Bone marrow (tissue), 2 donors: Measurements from ENCODE around the gene CEP112.

Experiments used
- DNase-seq, 2 donors: peaks; one replicate each; lab custom pipeline; 2025; lab: John Stamatoyannopoulos, UW

The CEP112 gene

DNA sequence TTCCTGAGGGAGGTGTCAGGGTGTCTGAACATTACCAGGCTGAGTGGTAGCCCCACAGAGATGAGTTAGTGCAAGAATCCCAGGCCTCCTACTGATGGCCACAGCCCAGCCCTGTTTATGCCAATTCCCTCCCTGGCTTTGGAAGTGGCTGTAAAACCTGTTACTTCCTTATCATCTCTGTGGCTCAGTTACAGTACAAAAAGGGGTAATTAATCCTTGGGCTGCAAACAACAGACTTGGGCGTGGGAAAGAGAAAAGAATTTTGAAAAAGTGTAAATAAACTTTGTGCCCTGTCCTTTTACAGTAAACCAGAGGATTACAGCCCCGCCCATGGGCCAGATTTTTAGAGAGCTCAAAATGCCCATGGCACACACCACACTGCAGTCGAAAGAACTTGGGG, 557.4 kb downstream of the CEP112 start:
- DNase-seq = no peak

DNA sequence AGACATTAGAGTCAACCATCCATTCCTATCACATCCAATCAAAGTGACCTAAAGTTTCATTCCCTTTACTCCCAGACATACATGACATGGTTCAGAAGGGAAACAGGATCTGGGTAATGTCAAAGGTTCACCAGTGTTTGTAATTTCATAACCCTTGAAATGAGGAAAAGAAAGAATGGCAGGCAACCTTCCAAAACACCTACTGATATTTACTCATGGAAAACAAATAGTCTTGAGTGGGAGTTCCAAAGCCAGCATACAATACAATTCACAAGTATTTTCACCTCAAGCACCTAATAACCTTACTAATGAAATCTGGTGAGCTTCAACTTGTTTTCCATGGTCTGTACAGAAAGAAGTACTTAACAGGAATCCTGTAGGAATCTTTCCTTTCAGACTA, 557.9 kb downstream of the CEP112 start:
- no peak for DNase-seq

- DNase-seq = no peak
These were observed 558.6 kb downstream of the CEP112 start for GRCh38 chr17:65633146-65633881.

DNA sequence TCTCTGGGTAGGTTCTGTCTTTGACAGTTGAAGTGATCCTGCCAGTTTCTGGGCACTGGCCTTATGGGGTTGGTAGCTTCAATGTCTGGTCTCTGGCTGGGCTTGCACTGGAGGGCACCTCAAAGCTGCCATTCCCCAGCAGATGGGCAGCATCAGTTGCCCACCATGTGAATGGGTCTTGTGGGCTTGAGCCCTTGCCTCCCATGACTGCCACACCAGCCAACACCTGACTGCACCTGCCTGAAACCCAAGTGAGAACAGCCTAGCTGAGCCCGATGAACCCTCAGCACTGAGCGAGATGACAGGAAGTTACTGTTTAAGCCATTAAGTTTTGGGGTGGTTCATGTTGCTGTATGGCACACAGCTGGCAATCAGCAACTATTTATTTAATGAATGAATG, 561.4 kb downstream of the CEP112 start:
- DNase-seq = no peak

GRCh38 chr17:65629234-65629690, 562.7 kb downstream of the CEP112 start:
- DNase-seq = no peak

DNA sequence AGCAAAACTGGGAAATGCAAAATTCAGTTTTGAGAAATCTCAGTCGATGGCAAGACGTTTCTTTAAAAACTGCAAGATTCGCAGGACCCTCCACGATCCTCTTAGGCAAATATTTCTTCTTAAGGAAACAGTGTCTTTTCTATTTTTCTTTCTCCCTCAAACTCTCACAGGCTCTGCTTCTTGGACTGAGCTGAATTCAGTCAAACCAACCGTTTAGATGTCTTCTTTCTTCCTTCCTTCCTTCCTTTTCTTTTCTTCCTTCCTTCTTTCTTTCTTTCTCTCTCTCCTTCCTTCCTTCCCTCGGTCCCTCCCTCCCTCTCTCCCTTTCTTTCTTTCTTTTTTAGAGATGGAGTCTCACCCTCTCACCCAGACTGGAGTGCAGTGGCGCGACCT, 563.3 kb downstream of the CEP112 start:
- DNase-seq = no peak

DNA sequence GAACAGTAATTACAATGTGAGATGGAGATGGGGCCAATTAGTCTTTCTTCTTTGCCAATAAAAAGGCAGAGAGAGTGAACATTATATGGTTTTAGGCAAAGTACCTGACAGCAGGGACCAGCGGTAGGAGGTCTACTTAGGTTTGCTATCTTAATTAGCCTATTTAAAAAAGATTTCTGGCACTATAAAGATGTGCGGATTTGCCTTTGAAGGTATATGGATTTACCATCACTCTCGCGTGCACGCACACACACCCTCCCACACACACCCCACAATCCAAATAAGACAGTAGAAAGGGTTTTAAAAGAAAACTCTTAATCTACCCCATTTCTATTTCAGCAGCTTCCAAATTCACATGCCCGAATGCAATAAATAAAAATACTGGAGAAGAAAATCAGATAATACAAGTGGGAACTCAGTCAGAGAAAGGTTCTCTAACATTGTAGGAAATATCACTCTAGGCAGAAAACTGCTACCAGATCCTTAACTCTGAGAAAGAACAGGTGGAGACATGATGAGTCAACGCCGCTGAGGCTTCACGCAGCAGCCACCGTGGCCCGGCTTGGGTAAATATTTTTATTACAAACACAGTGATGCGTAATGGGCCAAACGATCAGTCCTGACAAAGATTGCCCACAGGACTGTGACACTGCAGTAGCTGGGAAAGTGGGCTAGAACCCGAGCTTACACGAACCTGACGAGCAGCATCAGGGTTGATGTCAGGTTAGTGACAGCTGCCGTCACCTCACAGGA, 563.9 kb downstream of the CEP112 start:
- no peak for DNase-seq

- DNase-seq = no peak
These were observed 564.8 kb downstream of the CEP112 start for GRCh38 chr17:65627108-65627507.

GRCh38 chr17:65626451-65626850, 565.5 kb downstream of the CEP112 start:
- no peak for DNase-seq

DNA sequence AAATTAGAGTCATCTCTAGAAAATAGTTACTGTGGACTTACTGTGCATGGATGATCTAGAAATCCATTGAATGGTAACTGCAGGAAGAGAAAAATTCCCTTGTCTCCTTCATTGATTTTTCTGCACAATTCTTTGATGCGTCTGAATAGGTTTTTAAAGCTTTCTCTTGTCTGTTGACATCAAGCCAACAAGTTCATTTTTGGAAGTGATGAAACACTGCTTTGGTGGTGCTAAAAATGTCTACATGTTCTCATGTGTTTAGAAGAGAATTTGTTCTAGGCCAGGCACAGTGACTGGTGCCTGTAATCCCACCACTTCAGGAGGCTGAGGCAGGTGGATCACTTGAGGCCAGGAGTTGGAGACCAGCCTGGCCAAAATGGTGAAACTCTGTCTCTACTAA, 573.4 kb downstream of the CEP112 start:
- no peak for DNase-seq

DNA sequence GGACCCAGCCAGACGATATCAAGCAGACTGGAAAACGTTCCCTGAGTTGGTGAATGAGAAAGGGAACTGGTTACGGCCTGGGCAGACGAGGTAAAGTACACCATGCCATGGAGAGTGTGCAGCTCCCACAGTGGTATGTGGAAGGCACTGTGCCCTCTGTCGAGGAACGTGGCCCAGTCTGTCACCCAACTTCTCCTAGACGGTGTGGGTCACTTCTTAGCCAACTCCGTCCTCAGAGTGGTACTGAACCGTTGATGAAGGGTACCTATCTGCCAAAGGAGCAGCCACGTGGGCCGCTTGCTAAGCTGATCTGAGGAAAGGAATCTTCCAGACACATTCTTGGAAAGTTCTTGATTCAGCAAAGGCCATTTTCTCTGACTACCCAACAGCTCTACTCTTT, 574.4 kb downstream of the CEP112 start:
- DNase-seq = no peak

GRCh38 chr17:65609749-65610148, 582.2 kb downstream of the CEP112 start:
- DNase-seq = no peak

DNA sequence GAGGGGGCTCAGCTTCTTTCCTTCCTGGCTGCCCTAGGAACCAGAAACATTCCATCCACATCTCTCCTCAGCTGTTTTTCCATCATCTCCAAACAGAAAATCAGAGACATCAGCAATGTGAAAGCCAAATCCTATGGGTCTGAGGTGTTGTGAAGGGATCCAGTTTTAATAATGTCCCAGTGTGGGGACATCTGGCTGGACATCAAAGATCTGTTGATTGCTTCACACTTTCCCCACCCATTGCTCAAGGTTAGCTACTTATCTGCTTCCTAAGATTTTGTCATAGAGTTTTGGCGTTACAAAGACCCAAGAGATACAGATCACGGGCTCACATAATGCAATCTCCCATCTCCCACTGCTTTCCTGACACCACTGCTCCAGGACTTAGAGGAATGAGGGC, 582.6 kb downstream of the CEP112 start:
- no peak for DNase-seq

DNA sequence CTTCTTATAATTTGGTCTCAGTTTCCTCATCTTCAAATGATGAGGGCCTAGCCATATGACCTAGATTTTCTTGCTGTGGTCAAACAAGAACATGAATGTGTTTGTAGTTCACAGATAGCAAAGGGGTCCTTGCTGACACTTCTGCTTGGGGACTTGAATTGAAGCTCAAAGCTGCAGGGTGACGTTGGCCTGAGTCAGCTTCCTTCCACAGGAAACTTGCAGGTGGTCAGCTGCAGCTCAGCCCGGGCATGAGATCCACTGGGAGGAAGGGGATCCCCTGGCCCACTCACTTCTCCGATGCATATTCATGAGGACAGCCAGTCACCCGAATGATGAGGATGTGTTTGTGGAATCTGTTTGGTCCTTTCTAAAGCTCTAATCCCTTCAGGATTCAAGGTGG, 587.9 kb downstream of the CEP112 start:
- no peak for DNase-seq

- DNase-seq = no peak
These were observed 590.1 kb downstream of the CEP112 start for GRCh38 chr17:65601881-65602280.

DNA sequence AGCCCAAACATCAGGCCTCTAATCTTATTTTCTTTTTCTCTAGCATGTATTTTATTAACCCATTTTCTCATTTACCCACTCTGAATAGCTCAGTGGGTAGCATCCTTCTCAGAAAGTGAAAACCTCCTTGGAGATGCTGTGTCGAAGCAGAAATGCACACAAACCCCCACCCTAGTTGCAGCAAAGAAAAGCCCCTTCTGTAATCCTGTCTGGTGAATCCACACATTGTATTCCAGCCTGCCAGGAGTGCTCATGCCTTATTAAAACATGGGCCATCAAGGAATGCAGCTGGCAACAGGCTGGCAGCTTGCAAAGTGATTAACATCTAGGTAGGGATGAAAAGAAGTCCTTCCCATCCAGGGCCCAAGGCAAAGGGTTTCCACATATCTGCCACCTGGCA, 590.8 kb downstream of the CEP112 start:
- no peak for DNase-seq

DNA sequence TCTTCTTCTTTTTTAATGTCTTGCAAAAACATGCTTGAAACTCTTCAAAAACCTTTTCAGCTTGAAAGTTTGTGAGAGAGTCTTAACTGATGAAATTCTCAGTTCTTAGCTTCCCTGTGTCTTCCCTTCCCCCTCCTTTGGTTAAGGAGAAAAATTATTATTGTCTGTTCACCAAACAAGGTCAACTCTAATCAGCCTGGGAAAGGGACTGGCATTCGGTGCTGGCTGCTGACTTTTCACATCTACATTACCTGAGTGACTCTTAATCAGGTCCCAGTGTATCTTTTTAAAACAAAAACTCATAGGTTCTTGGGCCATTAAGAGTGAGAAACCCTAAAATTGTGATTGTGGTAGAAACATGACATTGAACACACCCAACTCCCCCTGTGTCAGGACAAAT, 591.4 kb downstream of the CEP112 start:
- no peak for DNase-seq

- no peak for DNase-seq
These were observed 592.3 kb downstream of the CEP112 start for GRCh38 chr17:65599650-65600049.

DNA sequence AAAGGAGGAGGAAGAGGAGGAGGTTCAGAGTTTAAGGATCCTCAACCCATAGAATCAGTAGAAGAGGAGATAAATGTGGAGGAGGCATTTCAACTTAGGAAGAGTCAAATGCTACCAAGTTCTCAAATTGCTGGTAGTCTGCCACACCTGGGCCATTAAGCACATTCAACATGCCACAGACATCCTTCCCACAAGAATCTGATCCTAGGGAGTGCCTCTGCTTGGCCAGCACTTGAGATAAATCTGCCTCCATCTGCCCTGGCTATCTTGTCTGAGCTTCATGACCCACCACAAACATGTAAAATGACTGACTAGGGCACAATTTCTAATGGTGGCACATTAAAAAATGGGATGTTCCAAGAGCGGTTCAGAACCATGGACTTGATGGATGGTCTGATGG, 593.2 kb downstream of the CEP112 start:
- no peak for DNase-seq

DNA sequence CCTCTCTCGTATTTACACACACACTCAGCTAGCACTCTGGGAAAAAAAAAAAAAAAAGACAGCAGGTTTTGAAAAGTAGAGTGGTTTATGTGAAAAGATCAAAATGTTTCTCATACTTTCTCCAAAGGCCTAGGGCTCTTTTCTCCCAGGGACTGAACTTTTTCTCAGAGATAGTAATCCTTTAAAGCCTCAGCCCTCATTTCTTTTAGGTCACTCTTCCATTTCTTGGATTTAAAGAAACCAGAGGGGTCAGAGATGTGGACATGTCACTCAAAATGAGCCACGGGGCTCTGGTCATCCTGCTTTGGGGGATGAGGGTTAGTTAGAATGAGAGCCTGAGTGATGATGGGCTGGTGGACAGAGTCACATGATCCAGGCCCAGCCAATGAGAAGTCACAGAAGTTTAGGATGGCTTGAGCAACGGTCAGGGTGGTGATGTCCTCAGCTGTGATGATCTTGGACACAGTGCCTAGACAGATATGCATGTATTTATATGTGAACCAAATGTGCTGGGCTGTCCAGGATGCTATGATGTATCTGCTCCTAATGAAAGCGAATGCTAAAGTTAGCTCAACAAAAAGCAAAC, 596.8 kb downstream of the CEP112 start:
- DNase-seq = no peak

- no peak for DNase-seq
These were observed 597.8 kb downstream of the CEP112 start for GRCh38 chr17:65593855-65594845.
